NCI-H187 treated with DMSO at 0.1 percent for 48 hours (cell line): ENCODE measurements around the gene HSPA13.
"Not testable (repeated sequence)": the region's sequence is repeated elsewhere in the genome, so short reads cannot be mapped to it uniquely, and the experiment has no call there.

Source experiments
- DNase-seq: peaks from one replicate; lab custom pipeline; 2025; lab: John Stamatoyannopoulos, UW

HSPA13 gene

GRCh38 chr21:14382835-14383595 is at the start of gene HSPA13:
Gene HSPA13, minus strand, starts transcription at chr21:14383146. Its CDS starts 27 bp downstream, at chr21:14383119.
- peak; percentile 99 for DNase-seq

GRCh38 chr21:14418920-14419319 is 36.0 kb upstream of the HSPA13 start:
- DNase-seq: no peak

GRCh38 chr21:14414932-14415508 is 32.1 kb upstream of the HSPA13 start:
- DNase-seq: no peak

GRCh38 chr21:14405962-14406361 is 23.0 kb upstream of the HSPA13 start:
- DNase-seq: no peak

- DNase-seq: no peak
Measured at GRCh38 chr21:14405225-14405624, 22.3 kb upstream of the HSPA13 start.

- no peak for DNase-seq
Measured at GRCh38 chr21:14403681-14404318, 20.9 kb upstream of the HSPA13 start.

- no peak for DNase-seq
Measured at GRCh38 chr21:14401217-14401616, 18.3 kb upstream of the HSPA13 start.

- DNase-seq: no peak
Measured at GRCh38 chr21:14388282-14388681, 5.3 kb upstream of the HSPA13 start.

GRCh38 chr21:14384453-14384852 is 1.5 kb upstream of the HSPA13 start:
- DNase-seq: no peak

- DNase-seq: no peak
Measured at GRCh38 chr21:14383596-14384180, 742 bp upstream of the HSPA13 start.

GRCh38 chr21:14382486-14382834 is 486 bp downstream of the HSPA13 start:
- DNase-seq: no peak

GRCh38 chr21:14376854-14377253 is 6.1 kb downstream of the HSPA13 start:
- no peak for DNase-seq

GRCh38 chr21:14366998-14367397 is 15.9 kb downstream of the HSPA13 start:
- DNase-seq: no peak

- DNase-seq: no peak
Measured at GRCh38 chr21:14361958-14362357, 21.0 kb downstream of the HSPA13 start.

GRCh38 chr21:14358775-14359174 is 24.2 kb downstream of the HSPA13 start:
- DNase-seq: no peak

GRCh38 chr21:14356746-14357145 is 26.2 kb downstream of the HSPA13 start:
- DNase-seq: no peak

- no peak for DNase-seq
Measured at GRCh38 chr21:14354515-14354914, 28.4 kb downstream of the HSPA13 start.

- no peak for DNase-seq
Measured at GRCh38 chr21:14353726-14354125, 29.2 kb downstream of the HSPA13 start.

- no peak for DNase-seq
Measured at GRCh38 chr21:14353231-14353630, 29.7 kb downstream of the HSPA13 start.

GRCh38 chr21:14327346-14327745 is 55.6 kb downstream of the HSPA13 start:
- not testable (repeated sequence) for DNase-seq

- no peak for DNase-seq
Measured at GRCh38 chr21:14325595-14325994, 57.4 kb downstream of the HSPA13 start.
